Activated CD4-positive, alpha-beta T cell treated with anti-CD3 and anti-CD28 coated beads for 4 hours (primary cell): Measurements from ENCODE around the gene ZMYM5.
"Not testable (repeated sequence)": the region's sequence is repeated elsewhere in the genome, so short reads cannot be mapped to it uniquely, and the experiment has no call there.

ENCODE experiments used
- DNase-seq, 2 donors: peaks; one replicate each; pipeline ENCODE4 v3.0.0-alpha.2; 2020

Gene ZMYM5

DNA sequence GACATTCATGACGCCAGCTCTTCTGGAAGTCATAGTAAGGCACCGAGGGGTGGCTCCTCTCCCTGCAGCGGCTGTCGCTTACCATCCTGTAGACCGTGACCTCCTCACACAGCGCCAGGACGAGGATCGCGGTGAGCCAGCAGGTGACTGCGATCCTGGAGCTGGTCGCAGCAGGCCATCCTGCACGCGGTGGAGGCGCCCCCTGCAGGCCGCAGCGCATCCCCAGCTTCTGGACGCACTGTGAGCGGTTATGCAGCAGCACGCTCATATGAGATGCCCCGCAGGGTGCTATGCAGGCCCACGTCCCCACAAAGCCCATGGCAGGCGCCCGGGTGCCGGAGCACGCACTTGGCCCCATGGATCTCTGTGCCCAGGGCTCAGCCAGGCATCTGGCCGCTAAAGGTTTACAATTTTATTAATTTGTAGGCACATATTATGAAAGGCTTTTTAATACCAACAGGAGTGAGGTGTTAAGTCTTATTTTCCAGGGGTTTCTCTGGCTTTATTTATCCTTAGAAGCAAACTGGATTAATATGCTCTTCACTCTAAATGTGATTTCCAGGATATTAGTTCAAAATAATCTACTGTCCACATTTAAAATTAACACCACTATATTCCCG, 45.1 kb downstream of the ZMYM5 start:
- peak; percentile 12 to 18 for DNase-seq

DNA sequence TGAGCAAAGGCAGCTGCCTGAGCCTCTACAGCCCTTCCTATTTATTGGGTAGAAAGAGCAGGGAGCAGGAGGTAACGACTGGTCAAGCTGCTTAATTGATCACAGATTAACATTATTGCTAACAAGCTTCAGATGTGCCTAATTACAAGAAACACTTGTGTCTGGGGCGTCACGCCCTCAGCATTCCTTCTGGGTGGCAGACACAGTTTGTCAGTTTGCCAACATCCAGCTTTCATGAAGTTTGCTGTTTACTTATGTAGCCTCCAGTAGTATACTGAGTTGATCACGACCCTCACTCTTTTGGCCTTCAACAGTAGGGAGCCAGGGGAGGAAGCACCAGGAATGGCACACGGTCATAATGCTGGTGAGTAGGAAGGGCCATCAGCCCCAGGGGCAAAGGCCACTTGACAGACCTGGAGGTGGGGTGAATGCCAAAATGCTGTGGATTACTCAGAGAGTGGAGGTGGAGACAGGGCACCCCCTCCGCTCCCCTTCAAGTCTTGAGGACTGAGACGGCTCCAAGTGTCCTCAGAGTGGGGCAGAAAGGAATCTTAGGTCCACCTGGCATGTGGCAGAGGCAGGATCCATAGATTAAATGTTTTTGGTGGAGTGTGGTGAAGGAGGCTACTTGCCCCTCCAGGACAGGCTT, 45.8 kb downstream of the ZMYM5 start:
- DNase-seq, result no peak

DNA sequence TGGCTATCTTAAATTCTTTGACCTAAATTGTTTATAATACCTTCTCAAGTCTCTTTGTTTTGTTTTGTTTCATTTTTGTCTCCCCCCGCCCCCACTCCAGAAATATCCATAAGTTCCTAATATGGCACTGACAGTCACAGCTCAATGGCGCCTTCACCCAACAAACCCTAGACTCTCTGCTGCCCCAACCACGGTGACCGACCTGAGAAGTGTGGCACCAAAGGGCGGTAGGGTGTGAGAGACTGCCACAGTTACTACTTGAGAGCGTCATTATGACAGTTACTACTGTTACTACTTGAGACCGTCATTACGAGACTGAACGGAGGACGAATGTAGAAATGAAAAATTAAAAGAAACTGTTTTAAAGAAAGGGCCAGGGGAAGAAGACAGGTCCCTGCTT, 46.3 kb downstream of the ZMYM5 start:
- no peak for DNase-seq

DNA sequence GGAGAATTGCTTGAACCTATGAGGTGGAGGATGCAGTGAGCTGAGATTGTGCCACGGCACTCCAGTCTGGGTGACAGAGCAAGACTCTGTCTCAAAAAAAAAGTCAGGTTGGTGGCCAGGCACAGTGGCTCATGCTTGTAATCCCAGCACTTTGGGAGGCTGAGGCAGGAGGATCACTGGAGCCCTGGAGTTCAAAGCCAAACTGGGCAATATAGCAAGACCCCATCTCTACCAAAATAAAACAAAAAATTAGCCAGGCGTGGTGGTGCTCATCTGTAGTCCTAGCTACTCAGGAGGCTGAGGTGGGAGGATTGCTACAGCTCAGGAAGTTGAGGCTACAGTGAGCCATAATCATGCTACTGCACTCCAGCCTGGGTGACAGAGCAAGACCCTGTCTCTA, 47.6 kb downstream of the ZMYM5 start:
- not testable (repeated sequence) for DNase-seq

DNA sequence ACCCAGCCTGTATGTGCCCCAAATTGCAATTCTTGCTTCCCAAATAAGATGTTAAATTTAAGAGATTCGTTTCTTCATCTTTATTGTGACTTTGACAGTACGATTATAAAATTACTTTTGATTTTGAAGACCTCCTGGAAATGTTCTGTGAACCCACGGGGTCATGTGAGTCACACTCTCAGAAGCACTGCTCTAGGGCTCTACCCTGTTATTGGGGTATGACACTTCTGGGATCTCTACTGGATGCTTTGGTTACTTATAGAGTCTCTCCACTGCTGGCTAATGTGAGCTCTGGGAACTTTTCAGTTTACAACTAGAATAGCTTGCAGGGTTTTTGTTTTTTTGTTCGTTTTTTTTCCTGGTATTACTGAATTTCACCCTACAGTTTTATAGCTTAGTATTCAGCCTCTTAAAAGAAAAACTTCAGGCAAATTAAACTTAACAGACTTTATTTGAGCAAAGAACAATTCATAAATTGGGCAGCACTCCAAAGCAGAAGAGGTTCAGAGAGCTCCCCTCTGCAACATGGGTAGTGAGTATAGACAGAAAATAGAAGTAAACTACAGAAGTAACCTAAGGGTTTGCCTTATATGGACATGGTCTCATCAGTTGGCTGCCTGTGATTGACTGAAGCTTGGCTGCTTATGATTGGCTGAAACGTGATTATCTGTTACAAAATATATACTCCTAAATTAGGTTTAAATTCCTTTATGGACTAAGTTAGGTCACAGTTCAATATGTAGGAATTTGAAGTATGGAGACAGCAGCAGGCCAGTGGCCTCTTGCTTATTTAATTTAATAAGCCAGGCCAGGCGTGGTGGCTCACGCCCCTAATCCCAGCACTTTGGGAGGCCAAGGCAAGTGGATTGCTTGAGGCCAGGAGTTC, 52.2 kb downstream of the ZMYM5 start:
- DNase-seq, result no peak

DNA sequence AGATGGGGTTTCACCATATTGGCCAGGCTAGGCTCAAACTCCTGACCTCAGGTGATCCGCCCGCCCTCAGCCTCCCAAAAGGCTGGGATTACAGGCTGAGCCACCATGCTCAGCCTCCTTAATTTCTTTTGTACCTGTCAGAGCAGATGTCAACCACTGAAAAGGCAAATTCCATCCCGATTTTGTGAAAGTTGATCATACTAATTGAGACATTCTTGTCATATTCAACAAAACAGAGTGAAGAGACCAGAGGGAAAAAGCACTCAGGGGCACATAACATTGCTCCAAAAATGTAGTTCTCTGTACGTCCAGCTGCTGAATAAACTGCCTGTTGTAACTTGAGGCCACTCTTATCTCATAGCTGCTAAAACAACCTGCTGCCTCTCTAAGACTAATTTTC, 53.3 kb downstream of the ZMYM5 start:
- no peak for DNase-seq

DNA sequence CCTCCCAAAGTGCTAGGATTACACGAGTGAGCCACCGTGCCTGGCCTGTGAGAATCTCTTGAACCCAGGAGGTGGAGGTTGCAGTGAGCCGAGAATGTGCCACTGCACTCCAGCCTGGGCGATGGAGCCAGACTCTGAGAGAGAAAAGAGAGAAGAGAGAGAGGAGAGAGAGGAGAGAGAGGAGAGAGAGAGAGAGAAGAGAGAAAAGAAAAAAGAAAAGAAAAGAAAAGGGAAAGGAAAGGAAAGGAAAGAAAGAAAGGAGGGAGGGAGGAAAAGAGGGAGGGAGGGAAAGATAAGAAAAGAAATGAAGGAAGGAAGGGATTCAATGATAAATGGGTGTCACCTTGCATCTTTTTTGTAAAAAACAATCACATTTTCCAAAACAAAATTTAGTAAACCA, 57.7 kb downstream of the ZMYM5 start:
- no peak for DNase-seq

DNA sequence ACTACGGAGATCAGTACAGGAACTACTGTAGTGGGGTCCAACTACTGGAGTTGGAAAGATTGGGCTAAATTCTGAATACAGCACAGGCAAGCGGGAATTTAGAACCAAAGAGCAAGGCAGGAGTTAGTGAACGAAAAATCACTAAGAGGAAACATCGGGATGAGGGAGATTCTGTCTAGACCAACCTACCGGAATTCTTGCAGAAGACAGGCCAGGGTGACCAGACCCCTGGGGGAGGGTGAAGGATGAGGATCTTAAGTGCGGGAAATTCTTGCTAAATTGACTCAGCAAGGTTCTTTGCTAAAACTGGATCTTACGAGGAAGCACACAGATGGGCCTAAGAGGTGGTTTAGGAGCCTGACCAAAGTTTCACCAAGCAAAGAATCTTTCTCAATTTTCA, 67.5 kb downstream of the ZMYM5 start:
- DNase-seq, result no peak

DNA sequence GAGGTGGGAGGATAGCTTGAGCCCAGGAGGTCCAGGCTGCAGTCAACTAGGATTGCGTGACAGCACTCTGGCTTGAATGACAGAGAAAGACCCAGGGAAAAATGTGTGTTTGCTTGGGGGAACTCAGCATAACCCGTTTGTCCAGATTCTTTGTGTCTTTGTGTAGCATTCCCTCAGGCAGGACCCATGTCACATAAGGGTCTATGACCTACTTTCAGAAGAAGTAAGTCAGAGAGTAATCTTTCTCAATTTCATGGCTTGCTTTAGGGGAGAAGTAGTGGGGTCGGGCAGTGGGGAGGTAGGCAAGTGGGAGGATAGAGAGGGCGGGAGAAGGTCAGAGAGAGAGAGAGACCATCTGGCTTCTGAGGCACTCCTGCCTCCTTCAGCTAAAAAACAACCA, 68.8 kb downstream of the ZMYM5 start:
- DNase-seq, result no peak

DNA sequence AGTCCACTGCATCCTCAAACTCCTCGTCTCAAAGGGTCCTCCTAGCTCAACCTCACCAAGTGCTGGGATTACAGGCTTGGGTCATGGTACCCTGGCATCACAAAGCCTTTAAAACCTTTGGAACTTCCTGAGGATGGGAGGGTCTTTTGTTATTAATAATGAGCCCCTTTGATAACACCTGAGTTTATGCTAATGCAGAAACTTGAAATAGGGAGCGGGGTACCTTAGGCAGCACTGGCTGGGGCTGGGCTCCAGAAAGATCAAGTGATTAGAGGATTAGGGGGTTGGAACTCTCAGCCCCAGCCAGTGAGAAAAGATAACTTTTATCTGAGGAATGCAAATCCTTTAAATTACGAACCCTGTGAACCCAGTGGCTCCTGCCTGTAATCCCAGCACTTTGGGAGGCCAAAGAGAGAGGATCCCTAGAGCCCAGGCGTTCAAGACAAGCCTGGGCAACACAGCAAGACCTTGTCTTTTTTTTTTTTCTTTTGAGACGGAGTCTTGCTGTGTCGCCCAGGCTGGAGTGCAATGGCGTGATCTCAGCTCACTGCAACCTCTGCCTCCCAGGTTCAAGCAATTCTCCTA, 71.4 kb downstream of the ZMYM5 start:
- no peak for DNase-seq

DNA sequence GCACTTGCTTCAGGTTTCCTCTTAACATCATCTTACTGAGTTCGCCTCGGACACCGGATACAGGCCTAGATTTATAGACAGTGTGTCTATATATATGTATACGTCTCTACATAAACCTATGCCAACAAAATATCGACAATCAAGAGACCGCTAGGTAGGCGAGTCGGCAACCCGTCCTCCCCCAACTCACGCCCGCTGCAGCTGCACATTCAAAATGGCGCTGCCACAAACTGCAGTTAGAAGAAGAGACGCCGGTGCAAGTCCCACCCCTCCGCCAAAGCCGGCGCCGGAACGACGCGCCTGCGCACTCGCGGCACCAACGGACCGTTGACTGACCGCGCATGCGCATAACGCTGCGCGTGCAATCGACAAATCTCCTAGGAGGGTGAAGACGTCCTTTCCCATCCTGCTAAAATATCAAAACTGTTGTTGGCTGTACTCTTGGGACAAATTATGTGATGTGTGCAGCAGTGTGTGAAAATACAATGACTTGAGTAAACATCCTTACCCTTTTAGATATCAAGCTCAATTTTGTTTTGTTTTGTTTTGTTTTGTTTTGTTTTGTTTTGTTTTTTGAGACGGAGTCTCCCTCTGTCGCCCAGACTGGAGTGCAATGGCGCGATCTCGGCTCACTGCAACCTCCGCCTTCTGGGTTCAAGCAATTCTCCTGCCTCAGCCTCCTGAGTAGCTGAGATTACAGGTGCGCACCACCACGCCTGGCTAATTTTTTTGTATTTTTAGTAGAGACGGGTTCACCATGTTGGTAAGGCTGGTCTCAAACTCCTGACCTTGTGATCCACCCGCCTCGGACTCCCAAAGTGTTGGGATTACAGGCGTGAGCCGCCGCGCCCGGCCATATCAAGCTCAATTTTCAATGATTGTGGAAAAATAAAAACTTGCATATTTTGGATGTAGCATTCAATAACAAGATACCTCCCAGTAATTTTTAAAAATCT, 80.4 kb downstream of the ZMYM5 start, which contains the start of gene PSPC1:
Gene PSPC1 (minus strand): TSS at position 219 of the 956 bp plus-strand sequence. CDS start 188 bp downstream, at position 31.
- peak; percentile 92 to 94 for DNase-seq

DNA sequence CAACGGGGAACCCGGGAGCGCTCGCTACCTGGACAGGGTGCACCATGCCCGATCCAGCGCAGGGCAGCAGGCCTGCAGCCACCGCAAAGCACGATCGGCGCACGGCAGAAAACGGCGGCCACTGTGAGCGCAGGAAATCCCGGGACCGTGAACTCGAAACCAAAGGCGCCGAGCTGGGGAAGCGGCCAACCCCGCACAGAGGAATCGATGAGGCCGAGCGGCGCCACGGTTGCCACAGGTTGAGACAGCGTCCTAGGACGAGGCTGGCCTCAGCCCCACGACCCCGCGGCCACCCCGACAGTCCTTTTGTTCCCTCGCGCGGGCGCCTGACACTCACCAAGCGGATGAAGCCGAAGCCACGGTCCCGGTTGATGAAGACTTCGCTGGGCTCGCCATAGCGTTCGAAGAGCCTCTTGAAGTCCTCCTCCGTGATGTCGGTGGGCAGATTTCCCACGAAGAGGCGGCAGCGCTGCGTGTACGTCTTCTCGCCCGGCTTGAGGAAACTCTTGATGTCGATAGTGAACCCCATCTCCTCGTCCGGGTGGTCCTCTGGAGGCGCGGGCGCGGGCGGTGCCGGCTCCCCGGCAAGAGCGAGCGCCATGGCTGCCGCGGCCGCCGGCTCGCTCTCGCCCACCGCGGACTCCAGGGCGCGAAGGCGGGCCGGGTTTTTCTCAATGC, 81.3 kb downstream of the ZMYM5 start:
- peak; percentile 41 for DNase-seq

DNA sequence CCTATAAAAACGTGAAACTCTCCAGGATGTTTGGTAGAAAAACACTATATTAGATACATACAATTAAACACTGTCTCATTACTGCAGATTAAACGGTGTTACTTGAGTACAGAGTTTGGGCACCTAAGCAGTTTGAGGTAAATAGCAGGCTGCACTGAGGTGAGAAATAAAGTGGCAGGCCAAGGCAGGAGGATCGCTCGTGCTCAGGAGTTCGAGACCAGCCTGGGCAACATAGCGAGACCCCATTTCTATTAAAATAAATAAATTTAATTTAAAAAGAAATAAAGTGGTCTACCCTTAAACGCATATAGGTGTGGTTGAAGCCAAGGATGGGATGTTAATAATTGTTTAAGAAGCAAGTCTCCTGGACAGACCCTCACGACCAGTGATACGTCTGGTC, 81.9 kb downstream of the ZMYM5 start:
- DNase-seq, result no peak

DNA sequence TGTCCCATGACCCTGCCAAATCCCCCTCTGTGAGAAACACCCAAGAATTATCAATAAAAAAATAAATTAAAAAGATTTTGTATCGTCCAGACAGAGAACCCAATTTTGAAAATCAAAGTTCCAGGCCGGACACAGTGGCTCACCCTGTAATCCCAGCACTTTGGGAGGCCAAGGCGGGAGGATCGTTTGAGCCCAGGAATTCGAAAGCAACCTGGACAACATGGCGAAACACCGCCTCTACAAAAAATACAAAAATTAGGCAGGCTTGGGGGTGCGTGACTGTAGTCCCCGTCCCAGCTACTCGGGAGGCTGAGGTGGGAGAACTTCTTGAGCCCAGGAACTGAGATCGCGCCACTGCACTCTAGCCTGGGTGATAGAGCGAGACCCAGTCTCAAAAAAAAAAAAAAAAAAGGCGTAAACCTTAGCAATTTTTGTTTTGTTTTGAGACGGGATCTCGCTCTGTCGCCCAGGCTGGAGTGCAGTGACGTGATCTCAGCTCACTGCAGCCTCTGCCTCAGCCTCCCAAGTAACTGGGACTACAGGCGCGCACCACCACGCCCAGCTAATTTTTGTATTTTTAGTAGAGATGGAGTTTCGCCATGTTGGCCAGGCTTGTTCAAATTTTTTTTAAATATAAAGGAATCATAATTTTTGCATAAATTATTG, 82.6 kb downstream of the ZMYM5 start:
- DNase-seq, result not testable (repeated sequence)
